Ovary (tissue), 3 donors: Measurements from ENCODE around the gene FREY1.

Experiments
- POLR2A ChIP-seq: fragments of 450-650 bp; IDR thresholded peaks from one replicate; pipeline ENCODE4 v1.6.1; 2017; ENCODE audit warnings: antibody characterized with exemption, mild to moderate bottlenecking, moderate library complexity
- TF ChIP-seq, protein P1 (sequence below), 3 donors: fragments of 450-650 bp in 2 of 3; fragments of 200-600 bp in 1 of 3; IDR thresholded peaks; one replicate each; pipeline versions ENCODE4 v1.5.1 to v1.8.0; 2016 to 2022; ENCODE audit warnings: antibody characterized with exemption in 3 of 3, mild to moderate bottlenecking in 1 of 3
- donor health status: DM: no; HTN: no; CAD: no.

- TF ChIP-seq, protein P1, sequence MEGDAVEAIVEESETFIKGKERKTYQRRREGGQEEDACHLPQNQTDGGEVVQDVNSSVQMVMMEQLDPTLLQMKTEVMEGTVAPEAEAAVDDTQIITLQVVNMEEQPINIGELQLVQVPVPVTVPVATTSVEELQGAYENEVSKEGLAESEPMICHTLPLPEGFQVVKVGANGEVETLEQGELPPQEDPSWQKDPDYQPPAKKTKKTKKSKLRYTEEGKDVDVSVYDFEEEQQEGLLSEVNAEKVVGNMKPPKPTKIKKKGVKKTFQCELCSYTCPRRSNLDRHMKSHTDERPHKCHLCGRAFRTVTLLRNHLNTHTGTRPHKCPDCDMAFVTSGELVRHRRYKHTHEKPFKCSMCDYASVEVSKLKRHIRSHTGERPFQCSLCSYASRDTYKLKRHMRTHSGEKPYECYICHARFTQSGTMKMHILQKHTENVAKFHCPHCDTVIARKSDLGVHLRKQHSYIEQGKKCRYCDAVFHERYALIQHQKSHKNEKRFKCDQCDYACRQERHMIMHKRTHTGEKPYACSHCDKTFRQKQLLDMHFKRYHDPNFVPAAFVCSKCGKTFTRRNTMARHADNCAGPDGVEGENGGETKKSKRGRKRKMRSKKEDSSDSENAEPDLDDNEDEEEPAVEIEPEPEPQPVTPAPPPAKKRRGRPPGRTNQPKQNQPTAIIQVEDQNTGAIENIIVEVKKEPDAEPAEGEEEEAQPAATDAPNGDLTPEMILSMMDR (IDR thresholded peaks at IDR 0.05) = no peak
- TF ChIP-seq POLR2A = no peak
Measured at GRCh38 chr11:45887587-45887986, 19.5 kb downstream of the FREY1 start.
